GM19467 (cell line): ENCODE data around the gene FXYD4.
"Not testable (repeated sequence)": the region's sequence is repeated elsewhere in the genome, so short reads cannot be mapped to it uniquely, and the experiment has no call there.

Experiments
- ATAC-seq: cut with Tn5 transposase; IDR thresholded peaks from one replicate; pipeline ENCODE4 v1.9.1; 2021; ENCODE audit warnings: mild to moderate bottlenecking, moderate library complexity; ENCODE audit not compliant: unreplicated experiment

The FXYD4 gene

DNA sequence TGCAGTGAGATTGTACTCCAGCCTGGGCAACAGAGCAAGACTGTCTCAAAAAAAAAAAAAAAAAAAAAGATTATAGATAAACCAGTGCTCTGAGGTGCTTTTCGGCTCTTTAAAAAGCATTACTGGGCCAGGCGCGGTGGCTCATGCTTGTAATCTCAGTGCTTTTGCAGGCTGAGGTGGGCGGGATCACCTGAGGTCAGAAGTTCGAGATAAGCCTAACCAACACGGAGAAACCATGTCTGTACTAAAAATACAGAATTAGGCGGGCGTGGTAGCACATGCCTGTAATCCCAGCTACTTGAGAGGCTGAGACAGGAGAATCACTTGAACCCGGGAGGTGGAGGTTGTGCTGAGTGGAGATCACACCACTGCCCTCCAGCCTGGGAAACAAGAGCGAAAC lies 44.1 kb downstream of the FXYD4 start:
- ATAC-seq = no peak

DNA sequence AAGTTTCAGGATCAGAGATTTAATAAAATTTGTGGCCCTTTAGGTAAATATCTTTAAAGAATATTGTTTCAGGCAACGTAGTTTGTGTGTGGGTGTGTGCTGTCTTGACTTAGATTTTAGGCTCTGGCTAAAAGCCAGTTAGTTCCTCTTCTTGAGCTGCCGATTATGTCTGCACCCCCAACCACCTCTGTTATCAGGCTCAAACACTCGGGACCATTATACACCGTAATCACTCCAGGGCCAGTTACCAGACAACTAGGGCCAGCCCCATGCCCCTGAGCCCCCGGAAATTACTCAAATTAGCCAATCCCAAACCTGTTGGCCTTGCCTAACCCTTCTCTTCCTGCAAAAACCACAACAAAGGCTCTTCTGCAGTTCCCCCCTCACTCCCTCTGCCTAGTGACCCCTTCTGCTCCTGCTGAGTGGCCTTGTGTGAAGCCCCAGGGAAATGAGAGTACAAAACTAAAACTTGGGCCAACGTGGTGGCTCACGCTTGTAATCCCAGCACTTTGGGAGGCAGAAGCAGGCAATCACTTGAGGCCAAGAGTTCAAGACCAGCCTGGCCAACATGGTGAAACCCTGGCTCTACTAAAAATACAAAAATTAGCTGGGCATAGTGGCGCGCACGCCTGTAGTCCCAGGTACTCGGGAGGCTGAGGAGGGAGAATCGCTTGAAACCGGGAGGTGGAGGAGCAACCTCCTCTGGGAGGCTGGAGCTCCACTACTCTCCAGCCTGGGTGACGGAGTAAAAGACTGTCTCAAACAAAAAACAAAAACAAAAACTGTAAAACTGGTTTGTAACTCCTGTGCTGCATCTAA lies 46.7 kb downstream of the FXYD4 start:
- ATAC-seq = no peak

DNA sequence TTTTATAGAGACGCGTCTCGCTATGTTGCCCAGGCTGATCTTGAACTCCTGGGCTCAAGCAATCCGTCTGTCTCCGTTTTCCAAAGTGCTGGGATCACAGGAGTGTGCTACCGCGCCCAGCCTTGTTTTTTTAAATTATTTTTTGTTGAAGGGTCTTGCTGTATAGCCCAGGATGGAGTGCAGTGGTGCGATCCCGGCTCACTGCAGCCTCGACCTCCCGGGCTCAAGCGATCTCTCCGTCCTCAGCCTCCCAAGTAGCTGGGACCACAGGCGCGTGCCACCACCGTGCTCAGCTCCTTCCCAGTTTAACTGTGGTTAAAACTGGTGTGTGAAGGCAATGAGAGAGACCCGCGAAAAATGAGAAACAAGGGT lies 48.5 kb downstream of the FXYD4 start:
- ATAC-seq = no peak

DNA sequence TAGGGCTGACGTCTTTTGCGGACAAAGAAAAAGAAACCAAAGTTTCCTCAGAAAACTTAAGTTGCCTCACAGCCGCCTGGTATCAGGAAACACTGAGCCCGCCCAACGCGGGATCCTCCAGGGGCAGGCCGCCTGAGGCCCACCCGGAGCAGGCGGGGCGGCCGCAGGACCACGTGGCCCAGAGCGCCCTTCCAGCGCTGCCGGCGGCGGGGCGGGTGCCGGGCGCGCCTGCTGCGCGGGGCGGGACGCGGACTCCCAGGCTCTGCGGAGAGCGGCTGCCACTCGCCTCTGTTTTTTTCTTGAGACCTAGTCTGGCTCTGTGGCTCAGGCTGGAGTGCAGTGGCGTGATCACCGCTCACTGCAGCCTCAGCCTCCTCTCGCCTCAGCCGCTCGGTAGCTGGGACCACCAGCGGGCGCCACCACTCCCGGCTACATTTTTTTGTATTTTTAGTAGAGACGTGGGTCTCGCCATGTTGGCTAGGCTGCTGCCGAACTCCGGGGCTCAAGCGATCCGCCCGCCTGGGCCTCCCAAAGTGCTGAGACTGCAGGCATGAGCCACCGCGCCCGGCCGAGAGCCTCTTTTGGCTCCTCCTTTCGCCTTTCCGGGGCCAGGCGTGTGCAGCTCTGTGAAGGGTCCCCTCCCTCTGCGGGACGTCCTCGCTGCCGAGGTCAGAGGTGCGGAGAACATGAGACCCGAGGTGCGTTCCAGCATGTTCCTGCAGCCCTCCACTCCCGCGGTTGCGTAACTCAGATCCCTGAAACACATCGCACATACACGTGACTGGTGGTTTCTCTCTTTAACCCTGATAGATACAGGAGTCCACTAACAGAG lies 49.1 kb downstream of the FXYD4 start:
- peak; percentile 85 for ATAC-seq

DNA sequence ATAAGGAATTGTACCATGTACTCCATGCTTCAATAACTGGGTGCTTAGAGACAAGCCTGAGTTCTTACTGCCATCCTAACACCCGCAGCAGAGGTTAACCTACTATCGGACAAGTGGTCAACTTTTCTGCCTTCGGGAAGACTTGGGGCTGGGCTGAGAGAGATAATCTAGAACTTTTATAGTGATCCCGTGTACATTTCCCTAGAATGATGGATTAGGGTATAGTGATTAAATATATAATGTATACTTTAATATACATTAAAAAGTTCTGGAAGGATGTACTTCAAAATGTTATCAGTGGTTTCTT lies 49.7 kb downstream of the FXYD4 start:
- no peak for ATAC-seq

DNA sequence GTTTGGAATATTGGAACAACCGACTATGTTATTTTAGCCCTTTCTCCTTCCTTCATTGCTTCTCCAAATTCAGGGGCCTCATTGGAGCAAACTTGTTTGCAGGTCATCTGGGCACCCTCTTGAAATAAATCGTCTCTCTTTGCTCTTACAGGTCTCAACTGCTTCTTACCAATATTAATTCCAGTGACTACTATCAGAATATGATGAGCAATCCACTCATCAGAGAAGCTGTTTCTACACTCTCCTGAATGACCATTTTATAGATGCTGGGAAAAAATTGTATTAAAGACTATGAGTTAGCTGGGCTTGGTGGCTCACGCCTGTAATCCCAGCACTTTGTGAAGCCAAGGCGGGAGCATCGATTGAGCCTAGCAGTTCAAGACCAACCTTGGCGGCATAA lies 50.1 kb downstream of the FXYD4 start:
- ATAC-seq = no peak

DNA sequence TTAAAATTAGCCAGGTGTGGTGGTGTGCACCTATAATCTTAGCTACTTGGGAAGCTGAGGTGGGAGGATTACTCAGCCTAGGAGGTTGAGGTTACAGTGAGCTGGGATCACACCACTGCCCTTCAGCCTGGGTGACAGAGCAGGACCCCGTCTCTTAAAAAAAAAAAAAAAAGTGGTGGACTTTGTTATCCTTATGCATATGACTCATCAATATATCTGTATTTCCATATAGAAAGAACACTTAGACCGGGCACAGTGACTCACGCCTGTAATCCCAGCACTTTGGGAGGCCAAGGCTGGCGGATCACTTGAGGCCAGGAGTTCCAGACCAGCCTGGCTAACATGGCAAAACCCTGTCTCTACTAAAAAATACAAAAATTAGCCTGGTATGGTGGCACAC lies 50.5 kb downstream of the FXYD4 start:
- not testable (repeated sequence) for ATAC-seq

DNA sequence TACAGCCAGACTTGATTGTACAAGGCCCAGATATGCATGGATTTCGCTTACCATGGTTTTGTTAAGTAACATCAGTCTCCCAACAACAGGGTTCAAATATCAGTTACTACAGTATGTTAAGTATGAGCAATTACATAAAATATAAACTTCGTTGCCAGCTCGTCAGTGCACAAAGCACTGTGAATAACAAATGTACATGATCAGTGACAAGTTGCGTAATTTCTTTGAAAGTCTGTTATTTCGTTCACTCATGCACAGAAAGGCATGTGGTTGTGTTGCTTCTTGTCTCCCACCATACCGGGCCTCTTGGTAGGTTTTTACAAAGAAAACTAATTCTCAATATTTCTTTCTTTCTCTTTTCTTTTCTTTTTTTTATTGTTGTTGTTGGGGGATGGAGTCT lies 53.0 kb downstream of the FXYD4 start:
- ATAC-seq = no peak
